HepG2 (cell line): Measurements from ENCODE around the gene SLC24A4. TPM values are rescaled to one million over a fixed set of nuclear protein-coding genes. Genes with fewer than 3 reads are reported as not detected.

Experiments used
- BHLHE40 ChIP-seq: IDR thresholded peaks from 2 replicates; pipeline ENCODE4 v1.6.1; 2011; ENCODE audit warnings: low read length, improper control_type of control experiment
- DNMT3B ChIP-seq: conservative IDR thresholded peaks from 2 replicates; pipeline ENCODE4 v1.6.1; 2016; ENCODE audit warnings: missing biosample characterization, control low read depth
- ELK4 ChIP-seq: sonication (generic); formaldehyde crosslinking; IDR thresholded peaks from 2 replicates; pipeline ENCODE4 v1.9.0; 2021; ENCODE audit warnings: missing genetic modification reagents, borderline replicate concordance
- KMT2A ChIP-seq: sonication (generic); formaldehyde crosslinking; IDR thresholded peaks from 2 replicates; pipeline ENCODE4 v1.4.0; 2020; ENCODE audit warnings: missing genetic modification reagents
- MATR3 ChIP-seq: sonication (generic); formaldehyde crosslinking; IDR thresholded peaks from 2 replicates; pipeline ENCODE4 v1.4.0; 2020; ENCODE audit warnings: missing genetic modification reagents
- MLXIP ChIP-seq: sonication (generic); formaldehyde crosslinking; IDR thresholded peaks from 2 replicates; pipeline ENCODE4 v1.9.0; 2021; ENCODE audit warnings: missing genetic modification reagents, borderline replicate concordance
- PRDM4 ChIP-seq: sonication (generic); formaldehyde crosslinking; IDR thresholded peaks from 2 replicates; pipeline ENCODE4 v1.9.0; 2021; ENCODE audit warnings: missing genetic modification reagents, borderline replicate concordance
- SIN3A ChIP-seq: IDR thresholded peaks from 2 replicates; pipeline ENCODE4 v1.6.1; 2011; ENCODE audit warnings: low read depth, mild to moderate bottlenecking, control low read depth, low read length, borderline replicate concordance
- ZBTB49 ChIP-seq: sonication (generic); formaldehyde crosslinking; IDR thresholded peaks from 2 replicates; pipeline ENCODE4 v1.4.0; 2020; ENCODE audit warnings: missing genetic modification reagents, borderline replicate concordance
- polyA plus RNA-seq, 8 experiments: library from polyadenylated mRNA; depleted of rRNA in 3 of 8; stranded (reverse) in 7 of 8; unstranded in 1 of 8; fragments of >200 nt; fragmentation: Illumina TruSeq in 4 of 8; extraction: Trizol in 4 of 8; gene quantifications; 2 replicates each; pipeline versions ENCODE4 v1.2.1 to v1.2.3, GENCODE V29; 2011 to 2016; ENCODE audit warnings: low read depth in 4 of 8, missing spikeins in 1 of 8, mixed read lengths in 1 of 8; ENCODE audit not compliant: insufficient read depth in 1 of 8
- total RNA-seq, 5 experiments: library from RNA; depleted of rRNA; stranded (reverse); fragments of >200 nt; fragmentation: Illumina TruSeq; extraction: Trizol; gene quantifications; 2 replicates each; pipeline ENCODE4 v1.2.3, GENCODE V29; 2016; ENCODE audit warnings: low read depth in 1 of 5

The SLC24A4 gene
- total and polyA plus RNA-seq, 2 of the 13 experiments (the other 11 are each of a cell fraction or from before 2014, with no cell fraction given): not detected

GRCh38 chr14:92544051-92544720 lies 221.2 kb downstream of the SLC24A4 start (continued):
- no peak for TF ChIP-seq MLXIP (CRISPR knock-in tag)
- no peak for TF ChIP-seq KMT2A (CRISPR knock-in tag)
- no peak for TF ChIP-seq ZBTB49 (CRISPR knock-in tag)
- no peak for TF ChIP-seq MATR3 (CRISPR knock-in tag)
- no peak for TF ChIP-seq DNMT3B
- TF ChIP-seq SIN3A: no peak
- TF ChIP-seq PRDM4: no peak
- no peak for TF ChIP-seq ELK4 (CRISPR knock-in tag)
- TF ChIP-seq BHLHE40: no peak
